Activated T-helper 9 cell treated with anti-CD3 and anti-CD28 coated beads, Interleukin-2, amount 50 U/mL, for 16 hours (primary cell): ENCODE results near the gene MDN1.

Experiments used
- DNase-seq: peaks from one replicate; pipeline ENCODE4 v3.0.0-alpha.2; 2020; ENCODE audit warnings: low read depth

Gene MDN1

DNA sequence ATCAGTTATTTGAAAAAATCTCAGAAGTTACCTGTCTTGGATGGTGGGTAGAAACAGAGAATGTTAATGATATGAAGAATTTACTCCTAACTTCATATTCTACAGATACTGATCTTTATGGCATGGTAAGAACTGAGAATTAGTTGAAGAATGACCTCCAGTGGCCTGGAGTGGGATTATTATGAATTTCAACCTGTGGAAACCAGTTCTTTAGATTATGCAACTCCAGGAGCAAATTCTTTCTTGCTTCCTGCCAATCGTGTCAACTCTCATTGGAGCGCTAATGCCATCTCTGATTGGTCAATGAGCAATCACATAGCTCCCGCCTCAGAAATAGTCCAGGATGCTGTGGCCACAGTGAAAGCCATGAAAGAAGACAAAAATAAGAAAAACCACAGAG is 221.6 kb downstream of the MDN1 start:
- DNase-seq = no peak

GRCh38 chr6:89597372-89597771 is 222.2 kb downstream of the MDN1 start:
- DNase-seq = no peak

GRCh38 chr6:89596484-89596883 is 223.1 kb downstream of the MDN1 start:
- no peak for DNase-seq

DNA sequence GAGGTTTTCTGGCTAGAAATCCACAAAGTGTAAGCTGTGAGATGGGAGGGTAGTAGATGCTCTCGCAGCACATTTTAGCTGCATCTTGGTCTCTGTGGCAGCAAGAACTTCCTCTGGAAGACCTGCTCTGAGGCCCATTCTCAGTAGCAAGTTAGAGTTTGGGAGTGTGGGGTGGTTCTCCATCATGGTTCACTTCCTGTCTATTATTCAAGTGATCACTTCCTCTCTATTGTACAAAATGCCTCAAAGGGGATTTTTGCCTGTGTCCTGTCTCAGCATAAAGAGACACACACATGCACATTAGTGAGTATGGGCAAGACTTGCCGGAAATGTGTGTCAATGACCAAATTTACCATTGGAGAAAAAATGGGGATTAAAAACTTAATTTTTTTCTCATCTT is 223.5 kb downstream of the MDN1 start:
- DNase-seq = no peak
